T-helper 1 cell treated with Interleukin-12 subunit alpha and Interleukin-12 subunit beta and Interleukin-4 antibody, amounts not matched to agents 30 ng/mL and 1 ng/mL, for 36 hours (primary cell): ENCODE measurements around the gene SUPT4H1. TPM values are rescaled to one million over a fixed set of nuclear protein-coding genes. Genes with fewer than 3 reads are reported as not detected.

Source experiments
- total RNA-seq: library from RNA; stranded (reverse); gene quantifications from 2 replicates; pipeline ENCODE4 v1.2.3, GENCODE V29; 2022

Gene SUPT4H1
- total RNA-seq, 1 donor from 2014 or later = 83.1 TPM

Other genes starting within 250 kb of the SUPT4H1 start
- gene OR4D1, start 203.8 kb downstream of the SUPT4H1 start, total RNA-seq = 0.47 and 0.66 TPM in 2 replicates
- not detected in 2 replicates for gene OR4D2, start 185.2 kb downstream of the SUPT4H1 start, total RNA-seq
- gene EPX, start 159.5 kb downstream of the SUPT4H1 start, total RNA-seq = not detected in 2 replicates
- 15.6 and 17.4 TPM in 2 replicates for gene MKS1, start 132.9 kb downstream of the SUPT4H1 start, total RNA-seq
- not detected in 2 replicates for gene LPO, start 113.6 kb downstream of the SUPT4H1 start, total RNA-seq
- gene MPO, start 71.3 kb downstream of the SUPT4H1 start, total RNA-seq = 0.07 TPM in 1 of 2 replicates, not detected in the other
- gene TSPOAP1, start 23.4 kb downstream of the SUPT4H1 start, total RNA-seq = 77.0 and 83.1 TPM in 2 replicates
- 0.17 and 0.37 TPM in 2 replicates for gene RNF43, start 65.3 kb upstream of the SUPT4H1 start, total RNA-seq
- 0.47 and 0.63 TPM in 2 replicates for gene HSF5, start 136.2 kb upstream of the SUPT4H1 start, total RNA-seq
- 69.4 and 78.1 TPM in 2 replicates for gene MTMR4, start 162.4 kb upstream of the SUPT4H1 start, total RNA-seq